LHCN-M2 (cell line): ENCODE measurements around the gene LMO2. TPM values are rescaled to one million over a fixed set of nuclear protein-coding genes. Genes with fewer than 3 reads are reported as not detected.

Experiments used
- DNase-seq: peaks from one replicate; pipeline ENCODE4 v3.0.0-alpha.2; 2012; ENCODE audit warnings: low read depth
- total RNA-seq: library from RNA; depleted of rRNA; stranded (reverse); fragments of >200 nt; gene quantifications from 2 replicates; pipeline ENCODE4 v1.2.3, GENCODE V29; 2014

The LMO2 gene
- total RNA-seq, 1 experiment from 2014 or later = 3.4 TPM

- no peak for DNase-seq
Observed at GRCh38 chr11:33915526-33915925, 23.6 kb upstream of the LMO2 start.

GRCh38 chr11:33913991-33914390 is 22.1 kb upstream of the LMO2 start:
- no peak for DNase-seq

DNA sequence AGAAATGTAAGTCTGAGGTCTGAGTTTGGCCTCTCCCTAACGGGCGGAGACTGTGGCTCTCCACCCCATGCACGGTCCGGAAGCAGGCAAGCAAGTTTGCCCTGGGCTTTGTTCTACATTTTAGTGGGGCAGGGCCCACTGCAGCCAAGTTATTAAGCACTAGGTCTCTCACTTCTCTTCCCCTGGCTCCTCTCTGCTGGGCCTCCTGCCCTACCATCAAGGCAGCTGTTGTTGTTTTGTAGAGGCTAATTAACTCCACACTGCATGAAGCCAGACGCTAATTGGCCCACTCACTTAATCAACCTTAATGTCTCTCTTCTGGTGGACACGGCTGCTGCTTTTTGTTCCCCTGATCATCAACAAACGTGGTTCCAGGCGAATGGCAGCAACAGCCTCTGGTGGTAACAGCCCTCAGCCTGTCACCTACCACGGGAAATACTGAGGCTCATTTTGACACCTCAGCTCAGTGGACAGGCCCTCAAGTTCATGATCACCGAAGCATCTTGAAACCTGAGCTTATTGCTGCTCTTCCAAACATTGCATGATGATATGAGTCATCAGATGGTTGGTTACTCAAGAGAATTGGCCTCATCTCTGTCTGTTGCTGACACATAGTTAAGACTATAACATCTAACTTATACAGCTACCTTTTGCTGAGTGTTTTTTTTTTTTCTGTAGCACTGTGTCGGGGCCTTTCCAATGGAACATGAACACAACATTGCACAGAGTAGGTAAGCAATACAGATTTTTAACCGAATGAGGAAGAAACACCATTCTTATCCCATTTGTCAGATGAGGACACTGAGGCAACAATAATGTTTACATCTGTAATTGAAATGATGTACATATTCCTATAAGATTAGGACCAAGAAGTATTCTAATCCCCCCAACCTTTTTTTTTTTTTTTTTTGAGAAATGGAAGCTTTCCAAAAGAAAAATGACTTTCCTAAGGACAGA is 20.8 kb upstream of the LMO2 start:
- peak; percentile 88 for DNase-seq

DNA sequence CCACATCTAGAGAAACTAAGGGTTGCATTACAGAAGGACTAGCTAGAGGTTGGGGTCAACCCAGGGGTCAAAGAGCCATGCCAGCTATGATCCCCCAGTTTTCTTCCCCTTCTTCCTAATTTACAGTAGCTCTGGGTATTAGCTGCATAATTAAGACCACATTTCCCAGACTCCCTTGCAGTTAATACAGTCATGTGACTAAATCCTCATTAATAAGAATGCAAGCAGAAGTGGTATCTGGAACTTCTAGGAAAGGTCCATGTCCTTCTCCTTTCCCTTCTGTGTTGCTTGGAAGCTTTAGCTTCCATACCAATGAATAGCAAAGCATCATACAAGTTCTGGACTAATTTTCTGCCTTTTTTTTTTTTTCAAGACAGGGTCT is 19.1 kb upstream of the LMO2 start:
- DNase-seq = no peak

DNA sequence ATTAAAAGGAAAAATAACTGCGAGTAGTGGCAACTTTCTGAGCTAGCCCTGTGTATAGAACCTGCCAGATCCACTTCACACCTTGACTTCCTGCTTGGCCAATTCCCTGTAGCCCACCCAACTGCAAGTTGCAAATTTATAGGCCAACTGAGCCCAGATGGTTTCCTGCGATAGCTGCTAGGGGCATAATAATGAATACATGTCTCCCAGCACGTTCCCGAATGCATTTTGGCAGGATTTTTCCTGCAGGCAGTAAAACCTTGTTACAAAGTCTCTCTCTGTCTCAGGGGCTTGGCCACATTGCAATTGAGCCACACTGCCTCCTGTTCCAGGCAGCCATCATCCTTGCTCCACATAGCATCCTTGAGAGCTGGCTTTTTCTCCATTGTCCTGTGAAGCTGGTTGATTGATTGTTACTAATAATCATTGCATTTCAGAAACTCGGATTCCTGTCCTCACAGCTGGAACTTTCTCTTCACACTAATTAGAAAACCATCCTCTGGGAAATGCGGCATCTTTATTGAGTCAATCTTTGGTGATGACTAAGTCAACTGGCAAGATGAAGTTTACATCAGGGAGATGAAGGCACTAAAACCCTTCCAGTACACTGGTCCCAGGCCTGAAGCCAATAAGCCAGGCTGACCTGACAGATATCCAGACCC is 18.6 kb upstream of the LMO2 start:
- DNase-seq = no peak

- no peak for DNase-seq
Observed at GRCh38 chr11:33909552-33909951, 17.7 kb upstream of the LMO2 start.

DNA sequence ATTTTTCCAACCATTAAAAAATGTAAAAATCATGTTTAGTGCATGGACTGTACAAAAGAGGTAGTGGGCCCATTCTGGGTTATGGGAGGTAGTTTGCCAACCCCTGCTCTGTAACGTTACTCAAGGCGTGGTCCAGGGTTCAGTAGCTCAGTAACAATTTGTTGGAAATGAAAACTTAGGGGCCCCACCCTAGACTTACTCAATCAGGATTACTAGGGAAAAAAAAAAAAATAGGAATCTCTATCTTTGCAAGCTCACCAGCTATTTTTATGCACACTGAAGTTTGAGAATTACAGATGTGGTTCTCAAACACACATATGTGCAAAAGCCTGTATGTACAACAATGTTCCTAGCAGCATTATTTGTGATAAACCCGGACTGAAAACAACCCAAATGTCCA is 17.3 kb upstream of the LMO2 start:
- no peak for DNase-seq

DNA sequence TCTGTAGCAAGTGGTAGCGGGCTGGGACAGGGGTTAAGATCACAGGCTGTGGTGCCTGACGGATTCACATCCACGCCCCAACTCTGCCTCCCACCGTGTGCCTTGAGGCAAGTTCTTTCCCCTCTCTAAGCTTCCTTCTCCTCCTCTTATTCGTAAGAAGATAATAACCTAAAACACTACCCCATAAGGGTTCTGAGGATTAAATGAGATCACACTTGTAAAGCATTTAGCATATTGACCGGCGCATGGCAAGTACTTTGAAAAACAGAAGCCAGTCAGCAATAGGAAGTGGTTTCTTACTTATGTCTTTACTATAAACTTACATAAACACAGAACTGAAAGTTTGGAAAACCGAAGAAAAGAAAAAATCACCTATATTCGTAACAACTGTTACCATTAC is 15.5 kb upstream of the LMO2 start:
- DNase-seq = no peak

DNA sequence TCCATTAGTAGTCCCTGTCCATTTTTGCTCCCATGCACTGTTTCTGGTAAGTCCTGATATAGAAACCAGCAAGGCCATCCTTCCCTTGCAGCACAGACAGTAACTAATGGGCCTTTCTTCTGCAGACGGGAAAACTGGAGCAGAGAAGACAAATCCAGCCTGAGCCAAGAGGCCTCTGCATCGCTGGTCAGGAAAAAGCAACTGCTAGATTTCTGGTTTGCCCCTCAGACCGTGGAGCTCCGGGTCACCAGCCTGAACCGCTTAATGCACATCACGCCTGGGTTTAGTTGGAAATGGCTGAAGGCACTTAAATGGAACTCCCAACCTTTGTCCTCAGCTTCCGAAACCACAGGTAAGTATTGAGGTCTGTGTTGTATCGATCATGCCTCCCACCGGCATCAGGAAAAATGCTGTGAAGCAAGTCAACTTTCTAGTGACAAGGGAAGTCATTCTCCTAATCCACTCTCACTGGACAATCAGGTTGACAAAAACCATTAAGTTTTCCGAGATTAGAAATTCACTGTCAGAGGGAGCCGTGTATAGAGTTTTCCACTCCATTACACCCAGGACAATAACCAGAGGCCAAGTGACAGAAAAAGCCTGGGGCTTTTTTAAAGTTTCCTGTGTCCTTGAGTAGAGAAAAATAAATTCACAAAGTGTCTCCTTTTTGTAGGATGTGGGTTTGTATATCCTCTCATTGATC is 14.8 kb upstream of the LMO2 start:
- DNase-seq = no peak

DNA sequence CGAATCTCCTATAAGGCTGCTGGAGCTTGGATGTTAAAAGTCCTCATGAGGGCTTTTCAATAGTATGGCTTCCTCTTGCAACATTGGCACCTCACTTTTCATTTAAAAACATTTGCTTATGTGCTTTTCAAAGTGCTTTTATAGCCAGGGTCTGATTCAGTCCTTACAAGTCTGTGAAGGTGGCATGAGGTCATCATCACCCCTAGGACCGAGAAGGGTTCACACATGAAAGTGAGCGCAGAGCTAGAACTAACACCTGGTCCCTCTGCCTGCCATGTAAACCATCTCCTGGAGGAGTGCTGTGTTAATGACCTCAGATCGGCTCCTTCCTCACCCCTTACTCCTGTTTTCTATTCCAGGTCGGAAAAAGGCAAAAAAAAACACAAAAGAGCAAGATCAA is 12.2 kb upstream of the LMO2 start:
- no peak for DNase-seq

DNA sequence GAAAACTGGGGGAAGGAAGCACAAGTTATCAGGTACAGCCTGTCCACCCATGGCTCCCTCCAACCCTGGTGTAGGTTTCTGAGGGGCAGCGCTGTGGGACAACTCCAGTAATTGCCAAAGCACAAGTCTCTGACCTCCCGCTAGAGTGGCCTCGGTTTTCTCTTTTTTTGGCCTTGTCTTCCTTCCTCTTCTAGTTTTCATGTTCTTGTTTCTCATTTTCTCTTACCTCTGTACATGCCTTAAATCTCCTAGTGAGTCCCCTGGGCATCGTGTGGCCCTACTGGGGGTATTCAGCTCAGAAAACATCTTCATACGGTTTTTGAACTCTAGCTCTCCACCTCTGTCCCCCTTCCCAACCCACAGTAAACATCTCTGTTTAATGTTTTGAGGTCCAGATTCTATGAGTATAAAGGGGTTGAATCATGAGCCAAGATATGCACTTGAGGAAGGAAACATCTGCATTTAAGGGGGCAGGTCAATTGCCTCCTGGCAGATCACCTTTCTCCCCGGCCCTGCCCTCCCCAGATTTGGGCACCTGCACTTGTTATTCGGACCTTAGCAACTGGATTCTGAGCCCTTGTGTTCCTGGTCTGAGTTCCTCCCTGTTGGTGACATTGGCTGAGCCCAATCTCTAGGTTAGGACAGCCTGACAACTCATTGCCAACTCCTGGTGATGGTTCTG is 8.4 kb upstream of the LMO2 start:
- no peak for DNase-seq

DNA sequence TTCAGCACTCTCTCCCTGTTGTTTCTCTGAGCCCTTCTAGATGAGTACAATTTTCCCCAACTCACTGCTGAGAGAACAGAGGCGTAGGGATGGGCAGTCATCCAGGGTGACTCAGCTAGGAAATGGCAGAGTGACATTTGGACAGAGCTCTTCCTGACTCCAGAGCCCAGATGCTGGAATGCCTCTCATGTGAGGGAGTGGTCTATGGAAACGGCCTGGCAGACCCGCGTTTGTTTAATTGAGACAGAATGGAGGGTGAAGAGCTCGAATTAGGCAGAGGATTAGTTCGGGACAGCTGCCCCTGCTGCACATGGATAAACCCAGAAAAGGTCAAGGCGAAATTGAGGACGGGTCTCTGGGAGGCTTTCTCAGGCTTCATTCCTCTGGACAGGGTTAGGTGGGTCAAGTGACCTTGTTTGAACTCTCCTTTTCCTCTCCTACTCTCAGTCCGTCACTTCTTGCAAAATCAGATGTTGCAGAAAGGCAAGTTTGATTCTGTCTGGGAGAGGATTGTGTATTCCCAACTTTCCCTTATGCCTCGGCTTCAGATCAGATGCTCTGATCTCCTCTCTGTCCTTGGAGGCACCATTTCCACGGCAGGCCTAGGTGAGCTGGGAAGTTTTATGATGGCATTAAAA is 7.6 kb upstream of the LMO2 start:
- DNase-seq = peak; percentile 72

DNA sequence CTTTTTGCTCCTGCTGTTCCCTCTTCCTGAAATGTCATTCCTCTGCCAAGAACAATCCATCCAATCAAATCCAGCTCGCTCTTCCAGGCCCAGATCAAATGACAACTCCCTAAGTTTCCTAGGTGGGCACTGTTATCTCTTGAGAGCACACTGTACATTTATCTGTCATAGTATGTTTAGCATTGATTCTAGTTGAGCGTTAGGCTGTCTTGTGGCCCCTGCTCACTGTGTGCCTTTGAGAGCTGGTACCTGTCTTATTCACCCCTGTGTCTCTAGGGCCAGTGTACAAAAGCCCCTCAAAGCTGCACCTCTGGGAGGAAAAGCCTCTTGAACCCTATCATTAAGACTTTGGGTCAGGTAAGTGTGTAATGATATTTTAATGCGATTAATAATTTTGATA is 7.1 kb upstream of the LMO2 start:
- DNase-seq = no peak

GRCh38 chr11:33897761-33898375 is 6.0 kb upstream of the LMO2 start:
- DNase-seq = no peak

DNA sequence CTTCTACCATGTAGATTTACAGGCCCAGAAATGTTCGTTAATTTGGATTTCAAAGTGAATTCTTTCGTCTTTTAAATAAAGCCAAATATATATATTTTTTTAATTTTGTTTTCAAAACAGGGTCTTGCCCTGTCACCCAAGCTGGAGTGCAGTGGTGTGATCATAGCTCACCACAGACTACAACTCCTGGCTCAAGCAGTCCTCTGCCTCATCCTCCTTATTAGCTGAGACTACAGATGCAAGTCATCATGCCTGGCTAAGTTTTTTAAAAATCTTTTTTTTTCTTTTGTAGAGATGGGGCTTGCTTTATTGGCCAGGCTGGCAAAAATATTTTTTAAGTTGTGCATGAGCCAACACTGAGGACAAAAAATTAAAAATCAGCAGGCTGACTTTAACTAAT is 5.0 kb upstream of the LMO2 start:
- no peak for DNase-seq

- no peak for DNase-seq
Observed at GRCh38 chr11:33895752-33896137, 3.9 kb upstream of the LMO2 start.

- no peak for DNase-seq
Observed at GRCh38 chr11:33894398-33894746, 2.5 kb upstream of the LMO2 start.

DNA sequence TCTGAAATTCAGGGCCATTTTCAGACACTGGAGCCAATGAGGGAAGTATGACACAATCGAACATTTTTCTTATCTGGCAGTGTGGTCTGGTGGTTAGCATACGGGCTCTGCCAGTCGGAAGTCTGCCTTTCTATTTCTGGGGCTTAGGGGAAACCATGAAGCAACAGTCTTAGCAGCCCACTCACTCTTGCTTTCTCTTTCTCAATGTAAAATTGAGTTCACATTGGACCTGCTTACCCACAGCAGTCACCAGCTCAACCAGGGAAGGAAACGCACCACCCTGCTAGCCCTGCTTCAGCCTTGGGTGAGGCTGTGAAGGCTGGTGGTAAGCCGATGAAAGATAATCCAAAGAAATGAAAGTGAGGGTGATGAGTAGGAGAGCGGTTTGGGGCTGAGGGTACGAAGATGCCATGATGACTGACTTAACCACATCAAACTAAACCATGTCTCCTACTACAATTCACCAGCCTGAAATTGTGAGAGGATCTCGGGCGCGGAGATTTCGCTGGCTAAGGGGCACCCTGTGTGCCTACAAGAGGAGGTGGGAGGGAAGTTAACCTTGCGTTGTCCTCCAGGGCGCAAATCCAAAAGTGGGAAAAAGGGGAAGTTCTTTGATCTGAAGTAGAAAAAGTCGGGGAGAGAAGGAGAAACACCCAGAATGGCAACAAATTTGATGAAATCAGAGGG is 2.0 kb upstream of the LMO2 start:
- DNase-seq = no peak

- no peak for DNase-seq
Observed at GRCh38 chr11:33892906-33893594, 1.2 kb upstream of the LMO2 start.
